UCSD-AML1 (cell line): ENCODE results near the gene MDK.

Experiments
- DNase-seq: peaks from one replicate; lab custom pipeline; 2025; ENCODE audit not compliant: unreplicated experiment; lab: John Stamatoyannopoulos, UW

Gene MDK

GRCh38 chr11:46381048-46381818 lies at the start of gene MDK:
TSS of gene MDK (plus strand) at chr11:46381669. CDS start at chr11:46382058, 389 bp downstream.
- DNase-seq, result no peak

- DNase-seq, result no peak
Measured at GRCh38 chr11:46332093-46332567, 49.3 kb upstream of the MDK start.

GRCh38 chr11:46332568-46333393 lies 48.7 kb upstream of the MDK start:
- DNase-seq, result no peak

GRCh38 chr11:46333394-46333947 lies 48.0 kb upstream of the MDK start:
- no peak for DNase-seq

- DNase-seq, result no peak
Measured at GRCh38 chr11:46334211-46334610, 47.3 kb upstream of the MDK start.

- no peak for DNase-seq
Measured at GRCh38 chr11:46335271-46335670, 46.2 kb upstream of the MDK start.

- DNase-seq, result no peak
Measured at GRCh38 chr11:46335890-46336562, 45.4 kb upstream of the MDK start.

- peak; percentile 86 for DNase-seq
Measured at GRCh38 chr11:46336563-46337180, 44.8 kb upstream of the MDK start.

GRCh38 chr11:46337626-46338345 lies 43.7 kb upstream of the MDK start:
- no peak for DNase-seq

- no peak for DNase-seq
Measured at GRCh38 chr11:46338636-46338987, 42.9 kb upstream of the MDK start.

- DNase-seq, result peak; percentile 80
Measured at GRCh38 chr11:46338988-46339666, 42.3 kb upstream of the MDK start.

GRCh38 chr11:46339816-46340215 lies 41.7 kb upstream of the MDK start:
- DNase-seq, result no peak

- no peak for DNase-seq
Measured at GRCh38 chr11:46341454-46341853, 40.0 kb upstream of the MDK start.

- peak; percentile 80 for DNase-seq
Measured at GRCh38 chr11:46342239-46342638, 39.2 kb upstream of the MDK start.

GRCh38 chr11:46343520-46343919 lies 37.9 kb upstream of the MDK start:
- no peak for DNase-seq

GRCh38 chr11:46345131-46345597 lies 36.3 kb upstream of the MDK start:
- peak; percentile 89 for DNase-seq

- peak; percentile 39 for DNase-seq
Measured at GRCh38 chr11:46345881-46346484, 35.5 kb upstream of the MDK start.

- DNase-seq, result peak; percentile 92
Measured at GRCh38 chr11:46346886-46347636, 34.4 kb upstream of the MDK start, which contains the start of gene DGKZ. TSS of gene DGKZ (plus strand) at chr11:46347463. CDS start at chr11:46347660, 197 bp downstream.
